NCI-H748 (cell line): Measurements from ENCODE around the gene CCSER1.
"Not testable (repeated sequence)": the region's sequence is repeated elsewhere in the genome, so short reads cannot be mapped to it uniquely, and the experiment has no call there.

Experiments
- DNase-seq: peaks from one replicate; lab custom pipeline; 2025; ENCODE audit not compliant: unreplicated experiment; lab: John Stamatoyannopoulos, UW

The CCSER1 gene

GRCh38 chr4:91454111-91454510, 1326.9 kb downstream of the CCSER1 start:
- no peak for DNase-seq

GRCh38 chr4:91462566-91462965, 1335.4 kb downstream of the CCSER1 start:
- DNase-seq: not testable (repeated sequence)

- no peak for DNase-seq
Observed at GRCh38 chr4:91470671-91471070, 1343.5 kb downstream of the CCSER1 start.

GRCh38 chr4:91471280-91471679, 1344.1 kb downstream of the CCSER1 start:
- peak; percentile 14 for DNase-seq

DNA sequence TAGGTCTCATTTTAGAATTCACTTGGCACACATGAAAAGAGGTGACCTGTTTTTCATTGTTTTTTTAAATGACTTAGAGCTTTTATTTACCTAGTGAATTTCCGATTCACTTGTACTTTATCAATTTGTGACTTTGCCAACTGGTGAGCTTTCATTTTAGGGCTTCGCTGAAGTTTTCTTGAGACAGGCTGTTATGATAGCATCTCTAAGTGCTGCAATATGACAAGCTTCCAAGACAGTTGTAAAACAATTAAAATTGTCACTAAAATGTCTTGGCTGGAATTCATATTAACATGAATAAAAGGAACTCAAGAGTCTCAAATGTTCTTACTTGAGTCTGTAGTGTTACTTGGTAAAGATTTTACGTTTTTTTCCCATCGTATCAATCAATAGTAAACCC, 1344.9 kb downstream of the CCSER1 start:
- DNase-seq: no peak

DNA sequence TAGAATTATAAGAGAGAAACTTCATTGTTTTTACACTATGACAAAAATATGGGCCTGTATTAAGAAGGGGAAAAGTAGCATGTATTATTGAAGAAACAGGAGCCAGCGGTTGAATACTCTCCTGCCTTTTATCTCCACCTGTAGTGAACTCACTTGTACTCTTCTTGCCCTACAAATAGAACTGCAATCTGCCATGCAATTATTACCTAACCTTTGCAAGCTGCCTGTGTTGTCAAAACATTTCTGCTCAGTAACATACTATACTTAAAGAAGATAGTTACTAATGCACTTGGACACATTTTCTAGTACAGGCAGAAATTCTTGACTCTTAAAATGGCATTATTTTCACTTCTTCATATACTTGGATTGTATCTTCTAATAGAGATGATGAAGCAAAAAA, 1358.2 kb downstream of the CCSER1 start:
- no peak for DNase-seq

GRCh38 chr4:91488946-91489345, 1361.8 kb downstream of the CCSER1 start:
- no peak for DNase-seq

DNA sequence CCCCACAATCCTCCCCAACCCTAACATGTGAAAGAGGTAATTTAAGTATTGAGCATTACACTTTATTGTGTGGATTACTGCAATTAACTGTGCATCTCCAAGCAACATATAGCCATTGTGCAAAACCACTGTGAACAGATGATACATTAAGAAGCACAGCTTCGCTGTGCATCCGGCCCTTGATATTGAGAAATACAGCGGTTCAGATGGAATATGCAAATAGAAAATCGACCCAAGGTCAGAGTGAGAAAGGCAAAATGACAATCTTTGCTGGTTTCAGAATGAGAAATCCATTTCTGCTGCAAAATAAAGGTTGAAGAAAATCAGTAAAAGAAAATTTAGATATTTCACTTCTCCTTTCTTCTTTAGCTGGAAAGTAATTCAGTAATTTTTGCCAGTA, 1370.7 kb downstream of the CCSER1 start:
- DNase-seq: no peak

GRCh38 chr4:91502365-91502764, 1375.2 kb downstream of the CCSER1 start:
- peak; percentile 37 for DNase-seq

DNA sequence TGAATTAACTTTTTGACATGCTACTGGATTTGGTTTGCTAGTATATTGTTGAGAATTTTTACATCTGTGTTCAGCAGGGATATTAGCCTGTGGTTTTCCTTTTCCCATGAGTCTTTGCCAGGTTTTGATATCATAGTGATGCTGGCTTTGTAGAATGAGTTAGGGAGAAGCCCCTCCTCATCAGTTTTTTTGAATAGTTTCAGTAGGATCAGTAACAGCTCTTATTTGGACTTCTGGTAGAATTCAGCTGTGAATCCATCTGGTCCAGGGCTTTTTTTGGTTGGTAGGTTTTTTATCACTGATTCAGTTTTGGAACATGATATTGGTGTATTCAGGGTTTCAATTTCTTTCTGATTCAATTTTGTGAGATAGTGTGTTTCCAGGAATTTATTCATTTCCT, 1386.1 kb downstream of the CCSER1 start:
- no peak for DNase-seq

GRCh38 chr4:91519155-91519554, 1392.0 kb downstream of the CCSER1 start:
- no peak for DNase-seq

DNA sequence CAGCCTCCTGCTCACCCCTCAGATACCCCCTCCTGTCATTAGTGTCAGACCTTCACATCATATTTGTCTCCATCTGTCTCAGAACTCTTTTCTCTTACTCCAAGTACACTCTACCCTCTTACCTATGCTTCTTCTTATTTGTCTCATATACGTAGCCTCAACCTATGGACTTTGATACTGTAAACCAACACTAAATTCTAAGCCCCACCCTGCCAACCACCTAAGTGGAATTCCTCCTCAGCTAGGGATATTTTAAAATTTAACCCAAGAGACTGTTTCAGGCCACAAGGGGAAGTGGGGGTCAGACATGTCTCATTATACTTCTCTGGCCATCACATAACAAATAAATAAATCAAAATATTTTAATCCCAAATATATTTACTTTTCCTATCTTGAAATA, 1398.4 kb downstream of the CCSER1 start:
- DNase-seq: no peak

DNA sequence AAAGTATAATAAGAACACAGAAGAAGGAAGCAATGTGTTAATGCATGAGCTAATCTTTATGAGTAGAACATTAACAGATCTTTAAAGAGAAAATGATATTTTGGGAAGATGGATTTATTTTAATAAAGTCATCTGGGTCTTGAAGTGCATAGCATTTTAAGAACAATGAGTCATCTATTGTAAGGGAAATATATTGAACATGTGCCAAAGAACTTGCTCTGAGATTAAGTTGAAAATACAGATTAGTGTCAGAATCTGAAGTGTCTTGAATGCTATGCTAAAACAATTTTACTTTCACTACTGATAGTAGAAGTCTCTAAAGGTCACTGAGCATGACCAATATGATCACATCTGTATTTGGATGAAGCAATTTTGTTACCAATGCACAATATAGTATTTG, 1399.9 kb downstream of the CCSER1 start:
- DNase-seq: no peak

DNA sequence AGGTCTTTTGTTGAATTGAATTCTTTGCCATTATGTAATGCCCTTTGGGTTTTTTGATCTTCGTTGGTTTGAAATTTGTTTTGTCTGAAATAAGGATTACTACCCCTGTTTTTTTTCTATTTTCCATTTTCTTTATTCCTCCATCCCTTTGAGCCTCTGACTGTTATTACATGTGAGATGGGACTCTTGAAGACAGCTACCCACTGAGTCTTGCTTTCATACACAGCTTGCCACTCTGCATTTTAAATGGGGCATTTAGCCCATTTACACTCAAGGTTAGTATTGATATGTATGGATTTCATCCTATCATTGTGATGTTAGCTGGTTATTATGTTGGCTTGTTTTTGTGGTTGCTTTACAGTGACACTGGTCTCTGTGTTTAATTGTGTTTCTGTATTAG, 1440.4 kb downstream of the CCSER1 start:
- DNase-seq: no peak

DNA sequence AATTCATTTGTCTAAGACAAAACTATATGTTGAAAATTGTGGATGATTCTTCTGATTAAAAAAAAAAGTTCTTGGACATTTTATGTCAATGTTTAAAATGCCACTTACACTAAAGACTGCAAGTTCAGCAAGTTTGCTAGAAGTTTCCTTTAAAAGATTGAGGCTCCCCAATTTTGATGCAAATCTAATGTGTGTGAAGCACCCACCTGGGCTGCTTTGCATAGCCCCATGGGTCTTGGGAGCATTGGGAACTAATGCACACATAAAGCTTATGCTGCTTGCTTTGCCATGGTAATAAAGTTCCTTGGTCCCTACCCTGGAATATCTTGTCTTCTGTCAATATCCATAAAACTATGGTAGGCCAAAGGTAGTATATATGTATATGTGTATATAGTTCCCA, 1450.7 kb downstream of the CCSER1 start:
- DNase-seq: no peak

DNA sequence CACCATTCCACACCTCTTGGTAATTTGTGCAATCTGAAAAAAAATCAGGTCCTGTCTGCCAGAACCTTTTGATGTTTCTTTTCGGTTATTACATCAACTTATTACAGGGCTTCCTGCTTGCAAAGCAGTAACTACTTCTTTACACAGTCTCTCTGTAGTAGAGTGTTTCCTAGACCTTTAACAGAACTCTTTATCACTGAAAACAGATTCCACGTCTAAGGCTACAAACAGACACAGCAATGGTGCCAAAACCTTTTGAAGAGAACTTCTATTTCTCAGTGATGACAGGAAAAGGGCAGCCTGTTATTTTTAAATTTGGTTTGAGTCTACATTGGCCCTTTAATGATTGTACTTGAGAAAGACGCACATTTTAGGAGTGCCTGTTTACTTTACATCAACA, 1463.1 kb downstream of the CCSER1 start:
- no peak for DNase-seq

DNA sequence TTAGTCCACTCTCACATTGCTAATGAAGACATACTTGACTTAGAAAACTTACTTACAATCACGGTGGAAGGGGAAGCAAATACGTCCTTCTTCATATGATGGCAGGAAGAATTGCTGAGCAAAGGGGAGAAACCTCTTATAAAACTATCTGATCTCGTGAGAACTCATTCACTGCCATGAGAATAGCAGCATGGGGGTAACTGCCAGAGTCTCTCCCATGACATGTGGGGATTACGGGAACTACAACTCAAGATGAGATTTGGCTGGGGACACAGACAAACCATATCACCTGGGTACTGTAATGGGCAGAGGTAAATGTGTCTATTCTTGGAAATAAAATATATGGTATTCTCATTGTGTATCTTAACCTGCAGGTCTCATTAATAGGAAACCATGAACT, 1464.9 kb downstream of the CCSER1 start:
- DNase-seq: no peak

- DNase-seq: no peak
Observed at GRCh38 chr4:91596718-91597117, 1469.5 kb downstream of the CCSER1 start.

GRCh38 chr4:91598696-91599095, 1471.5 kb downstream of the CCSER1 start:
- DNase-seq: no peak

DNA sequence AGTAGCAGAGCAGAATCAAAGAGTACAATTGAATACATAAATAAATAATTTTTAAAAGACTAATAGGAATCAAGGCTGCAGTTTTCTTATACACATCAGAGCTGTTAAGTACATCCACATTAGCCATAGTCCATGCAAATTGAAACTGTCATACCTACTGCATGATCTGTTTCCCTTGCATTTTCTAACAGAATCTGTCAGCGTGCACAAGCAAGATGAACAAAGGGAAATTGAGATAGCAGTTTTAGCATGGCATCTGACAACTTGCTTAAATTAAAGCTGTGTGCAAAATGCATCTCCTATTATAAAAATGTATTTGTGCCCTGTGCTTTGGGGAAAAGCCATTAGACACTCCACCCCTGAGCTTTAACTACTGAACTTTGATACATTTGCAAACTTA, 1473.1 kb downstream of the CCSER1 start:
- DNase-seq: no peak

- no peak for DNase-seq
Observed at GRCh38 chr4:91601401-91601800, 1474.2 kb downstream of the CCSER1 start.

GRCh38 chr4:91611782-91612181, 1484.6 kb downstream of the CCSER1 start:
- no peak for DNase-seq

GRCh38 chr4:91620952-91621351, 1493.8 kb downstream of the CCSER1 start:
- DNase-seq: no peak

DNA sequence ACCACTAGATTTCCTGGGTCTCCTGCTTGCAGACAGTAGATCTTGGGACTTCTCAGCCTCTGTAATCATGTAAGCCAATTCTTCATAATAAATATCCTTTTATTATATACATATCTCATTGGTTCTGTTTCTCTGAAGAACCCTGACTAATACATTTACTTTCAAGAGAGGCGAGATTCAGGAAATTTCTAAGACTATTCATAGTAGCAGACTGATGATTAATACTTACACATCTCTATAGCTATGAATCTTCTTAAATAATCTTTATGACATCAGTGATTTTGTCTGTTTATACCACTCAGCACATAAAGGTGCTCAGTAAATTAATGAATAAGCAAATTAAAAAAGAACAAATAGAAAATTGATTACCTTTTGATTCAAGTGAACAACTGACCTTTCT, 1494.3 kb downstream of the CCSER1 start:
- DNase-seq: no peak
